ENCODE data around the gene CXCL16.
"Not testable (repeated sequence)": the region's sequence is repeated elsewhere in the genome, so short reads cannot be mapped to it uniquely, and the experiment has no call there.

CXCL16 gene

GRCh38 chr17:4704991-4705390 lies 34.7 kb downstream of the CXCL16 start:
- H3K27ac Mint-ChIP-seq: no peak overlapping the region
- no peaks in the 10 kb centered on the region for H3K9me3 Mint-ChIP-seq
- H3K27me3 Mint-ChIP-seq (ENCODE audit: low read depth, poor library complexity): peaks cover 7% of the 10 kb centered on the region
- H3K4me3 Mint-ChIP-seq: peak overlapping the region; percentile 95
- H3K36me3 Mint-ChIP-seq (ENCODE audit: low read depth): peaks cover 7% of the 10 kb centered on the region
- TF ChIP-seq CTCF (IDR thresholded peaks at IDR 0.05): no peak
- no peak for DNase-seq
- peaks cover 61% of the 10 kb centered on the region for H3K4me1 Mint-ChIP-seq

GRCh38 chr17:4704574-4704907 lies 35.2 kb downstream of the CXCL16 start:
- Mint-ChIP-seq H3K27ac (peak overlapping the region; percentile 69), H3K4me1 (peaks cover 57% of the 10 kb centered on the region), H3K4me3 (peak overlapping the region; percentile 95)
- not testable (repeated sequence) for H3K27me3 Mint-ChIP-seq (ENCODE audit: low read depth, poor library complexity); DNase-seq; H3K36me3 Mint-ChIP-seq (ENCODE audit: low read depth); H3K9me3 Mint-ChIP-seq

DNA sequence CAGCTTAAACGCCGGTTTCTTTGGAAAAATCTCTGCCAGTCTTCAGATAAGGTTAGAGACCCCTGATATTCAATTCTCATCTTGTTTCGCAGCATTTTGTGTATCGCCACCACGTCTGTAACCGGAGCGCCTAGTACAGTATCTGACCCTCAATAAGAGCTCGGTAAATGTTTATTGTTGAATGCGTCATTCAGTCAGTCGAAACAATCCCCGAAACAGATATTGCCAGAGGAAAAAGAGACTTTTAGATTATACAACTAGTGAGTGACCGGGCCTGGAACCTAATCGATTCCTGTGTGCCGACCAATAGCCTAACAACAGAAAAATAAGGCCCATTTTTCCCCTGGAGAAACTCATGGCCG lies 36.4 kb downstream of the CXCL16 start:
- Mint-ChIP-seq H3K27ac (peak overlapping the region; percentile 35), H3K4me3 (peak overlapping the region; percentile 95), H3K9me3 (no peaks in the 10 kb centered on the region), H3K36me3 (ENCODE audit: low read depth) (peaks cover 7% of the 10 kb centered on the region), H3K27me3 (ENCODE audit: low read depth, poor library complexity) (peaks cover 10% of the 10 kb centered on the region), H3K4me1 (peaks cover 55% of the 10 kb centered on the region)
- no peak for DNase-seq
- TF ChIP-seq CTCF (IDR thresholded peaks at IDR 0.05): no peak

DNA sequence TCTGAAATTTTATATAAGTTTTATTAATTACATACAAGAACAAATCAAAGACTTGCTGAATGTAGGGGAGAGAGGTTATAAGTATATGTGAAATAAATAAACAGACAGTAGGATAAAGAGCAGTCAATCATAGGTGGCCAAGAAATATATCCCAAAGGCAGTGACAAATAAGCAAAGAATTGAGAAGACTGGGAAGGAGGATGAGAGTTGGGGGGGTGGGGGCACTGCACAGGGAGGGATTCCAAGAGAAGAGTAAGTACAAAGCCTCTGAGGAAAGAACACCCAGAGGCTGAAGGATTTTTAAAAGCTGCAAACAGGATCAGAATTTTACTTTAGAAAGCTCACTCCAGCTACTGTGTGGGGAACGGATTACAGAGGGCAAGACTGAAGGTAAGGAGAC lies 38.6 kb downstream of the CXCL16 start:
- H3K27ac Mint-ChIP-seq: peak overlapping the region; percentile 56
- TF ChIP-seq CTCF (IDR thresholded peaks at IDR 0.05): no peak
- peaks cover 3% of the 10 kb centered on the region for H3K27me3 Mint-ChIP-seq (ENCODE audit: low read depth, poor library complexity)
- peaks cover 46% of the 10 kb centered on the region for H3K4me1 Mint-ChIP-seq
- H3K4me3 Mint-ChIP-seq: peak overlapping the region; percentile 95
- H3K9me3 Mint-ChIP-seq: no peaks in the 10 kb centered on the region
- no peak for DNase-seq
- peaks cover 24% of the 10 kb centered on the region for H3K36me3 Mint-ChIP-seq (ENCODE audit: low read depth)

GRCh38 chr17:4699401-4700056 lies 40.2 kb downstream of the CXCL16 start:
- H3K4me1 Mint-ChIP-seq: peaks cover 34% of the 10 kb centered on the region
- peaks cover 30% of the 10 kb centered on the region for H3K36me3 Mint-ChIP-seq (ENCODE audit: low read depth)
- H3K27ac Mint-ChIP-seq; H3K27me3 Mint-ChIP-seq (ENCODE audit: low read depth, poor library complexity); H3K4me3 Mint-ChIP-seq; H3K9me3 Mint-ChIP-seq; DNase-seq: not testable (repeated sequence)

DNA sequence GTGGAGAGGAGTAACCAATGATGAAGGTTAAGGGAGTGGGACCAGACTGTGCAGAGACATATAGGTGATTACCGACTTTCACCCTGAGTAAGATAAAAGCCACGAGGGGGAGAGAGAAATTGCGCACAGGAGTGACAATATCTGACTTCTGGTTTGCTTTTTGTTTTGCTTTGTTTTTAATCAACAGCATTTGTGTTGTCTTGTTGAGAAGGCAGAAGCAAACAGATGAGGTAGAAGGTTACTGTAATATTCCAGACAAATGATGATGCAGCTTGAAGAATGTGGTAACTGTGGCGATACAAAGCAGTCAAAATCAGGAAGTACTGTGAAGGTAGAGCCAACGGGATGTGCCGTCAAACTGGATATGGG lies 43.3 kb downstream of the CXCL16 start:
- H3K9me3 Mint-ChIP-seq: no peaks in the 10 kb centered on the region
- H3K27me3 Mint-ChIP-seq (ENCODE audit: low read depth, poor library complexity): peaks cover 3% of the 10 kb centered on the region
- H3K36me3 Mint-ChIP-seq (ENCODE audit: low read depth): peaks cover 56% of the 10 kb centered on the region
- no peak overlapping the region for H3K4me3 Mint-ChIP-seq
- TF ChIP-seq CTCF (IDR thresholded peaks at IDR 0.05): no peak
- peak overlapping the region; percentile 87 for H3K27ac Mint-ChIP-seq
- no peak for DNase-seq
- H3K4me1 Mint-ChIP-seq: peaks cover 11% of the 10 kb centered on the region

GRCh38 chr17:4693416-4693815 lies 46.3 kb downstream of the CXCL16 start:
- H3K4me3 Mint-ChIP-seq: no peak overlapping the region
- H3K36me3 Mint-ChIP-seq (ENCODE audit: low read depth): peaks cover 86% of the 10 kb centered on the region

More at GRCh38 chr17:4693416-4693815, 46.3 kb downstream of the CXCL16 start:
- peaks cover 13% of the 10 kb centered on the region for H3K9me3 Mint-ChIP-seq
- no peak for DNase-seq
- no peak overlapping the region for H3K27ac Mint-ChIP-seq
- peaks cover 5% of the 10 kb centered on the region for H3K4me1 Mint-ChIP-seq
- no peaks in the 10 kb centered on the region for H3K27me3 Mint-ChIP-seq (ENCODE audit: low read depth, poor library complexity)
- no peak for TF ChIP-seq CTCF (IDR thresholded peaks at IDR 0.05)

Measured in nephron progenitor cell (in vitro differentiated cells).